ENCODE data around the gene MIGA2.

DNA sequence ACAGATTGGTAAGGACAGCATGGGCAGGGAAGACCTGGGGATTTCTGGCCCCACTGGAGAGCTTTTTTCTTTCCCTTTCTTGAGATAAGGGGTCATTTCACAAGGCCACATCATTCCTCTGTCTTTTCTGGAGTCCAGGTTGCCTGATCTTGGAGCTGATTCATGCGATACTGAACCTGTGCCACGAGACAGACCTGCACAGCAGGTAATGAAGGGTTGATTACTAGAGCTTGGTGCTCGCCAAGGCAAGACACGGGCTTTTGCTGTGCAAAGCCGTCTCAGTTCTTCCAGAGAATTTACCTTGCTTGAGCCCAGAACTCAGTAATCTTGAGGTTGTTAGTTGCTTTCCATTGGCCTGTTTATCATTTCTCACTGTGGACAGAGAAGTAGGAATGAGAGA is 49.8 kb upstream of the MIGA2 start:
- TF ChIP-seq, protein P1, sequence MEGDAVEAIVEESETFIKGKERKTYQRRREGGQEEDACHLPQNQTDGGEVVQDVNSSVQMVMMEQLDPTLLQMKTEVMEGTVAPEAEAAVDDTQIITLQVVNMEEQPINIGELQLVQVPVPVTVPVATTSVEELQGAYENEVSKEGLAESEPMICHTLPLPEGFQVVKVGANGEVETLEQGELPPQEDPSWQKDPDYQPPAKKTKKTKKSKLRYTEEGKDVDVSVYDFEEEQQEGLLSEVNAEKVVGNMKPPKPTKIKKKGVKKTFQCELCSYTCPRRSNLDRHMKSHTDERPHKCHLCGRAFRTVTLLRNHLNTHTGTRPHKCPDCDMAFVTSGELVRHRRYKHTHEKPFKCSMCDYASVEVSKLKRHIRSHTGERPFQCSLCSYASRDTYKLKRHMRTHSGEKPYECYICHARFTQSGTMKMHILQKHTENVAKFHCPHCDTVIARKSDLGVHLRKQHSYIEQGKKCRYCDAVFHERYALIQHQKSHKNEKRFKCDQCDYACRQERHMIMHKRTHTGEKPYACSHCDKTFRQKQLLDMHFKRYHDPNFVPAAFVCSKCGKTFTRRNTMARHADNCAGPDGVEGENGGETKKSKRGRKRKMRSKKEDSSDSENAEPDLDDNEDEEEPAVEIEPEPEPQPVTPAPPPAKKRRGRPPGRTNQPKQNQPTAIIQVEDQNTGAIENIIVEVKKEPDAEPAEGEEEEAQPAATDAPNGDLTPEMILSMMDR (IDR thresholded peaks at IDR 0.05): no peak
- TF ChIP-seq ZFX (IDR thresholded peaks at IDR 0.05; ENCODE audit: borderline replicate concordance): no peak

Measured in 22Rv1 (cell line).